Activated CD4-positive, alpha-beta T cell treated with anti-CD3 and anti-CD28 coated beads, Interleukin-2, amount 50 U/mL, for 4 hours (primary cell): ENCODE results near the gene RPS6KC1.
"Not testable (repeated sequence)": the region's sequence is repeated elsewhere in the genome, so short reads cannot be mapped to it uniquely, and the experiment has no call there.

Experiments
- DNase-seq, 2 experiments: peaks; one replicate each; pipeline ENCODE4 v3.0.0-alpha.2; 2020

The RPS6KC1 gene

GRCh38 chr1:213296558-213296957 is 245.5 kb downstream of the RPS6KC1 start:
- DNase-seq, result no peak

GRCh38 chr1:213297021-213297420 is 246.0 kb downstream of the RPS6KC1 start:
- DNase-seq, result no peak

GRCh38 chr1:213300433-213300832 is 249.4 kb downstream of the RPS6KC1 start:
- DNase-seq, result no peak

GRCh38 chr1:213301524-213301923 is 250.5 kb downstream of the RPS6KC1 start:
- DNase-seq, result not testable (repeated sequence)

- DNase-seq, result no peak
Observed at GRCh38 chr1:213303286-213303685, 252.2 kb downstream of the RPS6KC1 start.

GRCh38 chr1:213315571-213315970 is 264.5 kb downstream of the RPS6KC1 start:
- DNase-seq, result no peak

GRCh38 chr1:213318458-213318857 is 267.4 kb downstream of the RPS6KC1 start:
- not testable (repeated sequence) for DNase-seq

GRCh38 chr1:213320191-213320870 is 269.3 kb downstream of the RPS6KC1 start:
- DNase-seq, result no peak
